ENCODE results near the gene SPON1.
"Not testable (repeated sequence)": the region's sequence is repeated elsewhere in the genome, so short reads cannot be mapped to it uniquely, and the experiment has no call there.

Gene SPON1

GRCh38 chr11:14251754-14252153 is 289.2 kb downstream of the SPON1 start:
- Mint-ChIP-seq H3K27ac (no peak overlapping the region), H3K27me3 (no peaks in the 10 kb centered on the region), H3K4me3 (no peak overlapping the region), H3K36me3 (peaks cover 3% of the 10 kb centered on the region), H3K4me1 (peaks cover 24% of the 10 kb centered on the region), H3K9me3 (no peaks in the 10 kb centered on the region)

- not testable (repeated sequence) for H3K9me3 Mint-ChIP-seq, H3K27me3 Mint-ChIP-seq, H3K4me3 Mint-ChIP-seq, H3K36me3 Mint-ChIP-seq, H3K27ac Mint-ChIP-seq
- H3K4me1 Mint-ChIP-seq, result peaks cover 21% of the 10 kb centered on the region
These were observed 290.0 kb downstream of the SPON1 start for GRCh38 chr11:14252501-14252900.

GRCh38 chr11:14253421-14253820 is 290.9 kb downstream of the SPON1 start:
- Mint-ChIP-seq H3K27ac (no peak overlapping the region), H3K27me3 (no peaks in the 10 kb centered on the region), H3K9me3 (no peaks in the 10 kb centered on the region), H3K4me3 (no peak overlapping the region), H3K4me1 (peaks cover 12% of the 10 kb centered on the region), H3K36me3 (peaks cover 3% of the 10 kb centered on the region)

- Mint-ChIP-seq H3K27ac (no peak overlapping the region), H3K4me3 (no peak overlapping the region)
These were observed 291.3 kb downstream of the SPON1 start for GRCh38 chr11:14253840-14254239.

GRCh38 chr11:14254533-14255237 is 292.2 kb downstream of the SPON1 start:
- Mint-ChIP-seq H3K27ac (no peak overlapping the region), H3K36me3 (peaks cover 3% of the 10 kb centered on the region), H3K4me3 (no peak overlapping the region), H3K27me3 (no peaks in the 10 kb centered on the region), H3K9me3 (no peaks in the 10 kb centered on the region), H3K4me1 (no peaks in the 10 kb centered on the region)

More at GRCh38 chr11:14253840-14254239, 291.3 kb downstream of the SPON1 start:
- Mint-ChIP-seq H3K4me1 (peaks cover 7% of the 10 kb centered on the region), H3K36me3 (peaks cover 3% of the 10 kb centered on the region), H3K27me3 (no peaks in the 10 kb centered on the region), H3K9me3 (no peaks in the 10 kb centered on the region)

GRCh38 chr11:14255238-14255534 is 292.7 kb downstream of the SPON1 start:
- Mint-ChIP-seq H3K27me3 (no peaks in the 10 kb centered on the region), H3K27ac (no peak overlapping the region), H3K4me3 (no peak overlapping the region), H3K36me3 (peaks cover 5% of the 10 kb centered on the region), H3K9me3 (no peaks in the 10 kb centered on the region), H3K4me1 (no peaks in the 10 kb centered on the region)

- Mint-ChIP-seq H3K27me3 (no peaks in the 10 kb centered on the region), H3K9me3 (no peaks in the 10 kb centered on the region), H3K36me3 (peaks cover 13% of the 10 kb centered on the region), H3K4me1 (no peaks in the 10 kb centered on the region), H3K27ac (no peak overlapping the region), H3K4me3 (no peak overlapping the region)
These were observed 295.9 kb downstream of the SPON1 start for GRCh38 chr11:14258221-14258935.

GRCh38 chr11:14259186-14259784 is 296.8 kb downstream of the SPON1 start:
- no peaks in the 10 kb centered on the region for H3K9me3 Mint-ChIP-seq
- peaks cover 17% of the 10 kb centered on the region for H3K36me3 Mint-ChIP-seq
- no peaks in the 10 kb centered on the region for H3K27me3 Mint-ChIP-seq
- H3K4me3 Mint-ChIP-seq, result no peak overlapping the region
- H3K4me1 Mint-ChIP-seq, result no peaks in the 10 kb centered on the region
- no peak overlapping the region for H3K27ac Mint-ChIP-seq

GRCh38 chr11:14259878-14260277 is 297.4 kb downstream of the SPON1 start:
- H3K27me3 Mint-ChIP-seq, result no peaks in the 10 kb centered on the region
- peaks cover 21% of the 10 kb centered on the region for H3K36me3 Mint-ChIP-seq
- H3K27ac Mint-ChIP-seq, result no peak overlapping the region
- H3K4me1 Mint-ChIP-seq, result no peaks in the 10 kb centered on the region
- H3K9me3 Mint-ChIP-seq, result no peaks in the 10 kb centered on the region
- H3K4me3 Mint-ChIP-seq, result no peak overlapping the region

- Mint-ChIP-seq H3K27ac (no peak overlapping the region), H3K4me3 (no peak overlapping the region)
These were observed 298.5 kb downstream of the SPON1 start for GRCh38 chr11:14261066-14261465.

GRCh38 chr11:14262271-14262846 is 299.8 kb downstream of the SPON1 start:
- H3K27ac Mint-ChIP-seq, result no peak overlapping the region
- H3K4me1 Mint-ChIP-seq, result no peaks in the 10 kb centered on the region
- no peaks in the 10 kb centered on the region for H3K27me3 Mint-ChIP-seq
- H3K36me3 Mint-ChIP-seq, result peaks cover 28% of the 10 kb centered on the region
- no peaks in the 10 kb centered on the region for H3K9me3 Mint-ChIP-seq
- no peak overlapping the region for H3K4me3 Mint-ChIP-seq

More at GRCh38 chr11:14261066-14261465, 298.5 kb downstream of the SPON1 start:
- H3K4me1 Mint-ChIP-seq, result no peaks in the 10 kb centered on the region
- peaks cover 25% of the 10 kb centered on the region for H3K36me3 Mint-ChIP-seq
- H3K27me3 Mint-ChIP-seq, result no peaks in the 10 kb centered on the region
- no peaks in the 10 kb centered on the region for H3K9me3 Mint-ChIP-seq

- H3K9me3 Mint-ChIP-seq, result no peaks in the 10 kb centered on the region
- H3K36me3 Mint-ChIP-seq, result peaks cover 34% of the 10 kb centered on the region
- no peak overlapping the region for H3K4me3 Mint-ChIP-seq
- peaks cover 7% of the 10 kb centered on the region for H3K4me1 Mint-ChIP-seq
- H3K27ac Mint-ChIP-seq, result no peak overlapping the region
- no peaks in the 10 kb centered on the region for H3K27me3 Mint-ChIP-seq
These were observed 302.4 kb downstream of the SPON1 start for GRCh38 chr11:14264966-14265365.

GRCh38 chr11:14266622-14267021 is 304.1 kb downstream of the SPON1 start:
- H3K27me3 Mint-ChIP-seq, result no peaks in the 10 kb centered on the region
- no peak overlapping the region for H3K4me3 Mint-ChIP-seq
- H3K9me3 Mint-ChIP-seq, result no peaks in the 10 kb centered on the region
- H3K4me1 Mint-ChIP-seq, result peaks cover 23% of the 10 kb centered on the region
- no peak overlapping the region for H3K27ac Mint-ChIP-seq
- peaks cover 29% of the 10 kb centered on the region for H3K36me3 Mint-ChIP-seq

GRCh38 chr11:14267861-14268635 is 305.5 kb downstream of the SPON1 start:
- Mint-ChIP-seq H3K9me3 (no peaks in the 10 kb centered on the region), H3K4me1 (peaks cover 32% of the 10 kb centered on the region), H3K36me3 (peaks cover 28% of the 10 kb centered on the region), H3K27me3 (no peaks in the 10 kb centered on the region), H3K27ac (no peak overlapping the region), H3K4me3 (no peak overlapping the region)

Data from activated naive CD4-positive, alpha-beta T cell treated with anti-CD3 and anti-CD28 coated beads, Interleukin-2, amount 50 U/mL, for 24 hours (primary cell).